HCT116 (cell line): ENCODE measurements around the gene HMGXB3. TPM values are rescaled to one million over a fixed set of nuclear protein-coding genes. Genes with fewer than 3 reads are reported as not detected.

Experiments
- ATAC-seq: fragments of 200-7000 bp; cut with Tn5 transposase; 2 replicates; pipeline ENCODE4 v1.9.1; 2020; ENCODE audit warnings: mild to moderate bottlenecking, moderate library complexity
- BruUV-seq: library from RNA; stranded (reverse); fragments of 400-500 nt; replicated peaks from 2 replicates; lab custom pipeline; 2021; lab: Mats Ljungman, UMichigan
- CTCF ChIA-PET: fragments of 300-600 bp; sonication (Branson Sonifier 250); formaldehyde crosslinking; loops from one replicate; lab custom pipeline; 2021; ENCODE audit warnings: antibody characterized with exemption; lab: Charles Lee
- POLR2A ChIA-PET: fragments of 300-600, 350-600 bp; sonication (Branson Sonifier 250); formaldehyde crosslinking; loops from one replicate; lab custom pipeline; 2021; ENCODE audit warnings: antibody characterized with exemption; lab: Charles Lee
- RAD21 ChIA-PET, 2 experiments: fragments of 300-600 bp; sonication (Branson Sonifier 250); formaldehyde crosslinking; loops; one replicate each; lab custom pipeline; 2023; ENCODE audit warnings: low total read pairs in 2 of 2; ENCODE audit not compliant: uncharacterized antibody in 2 of 2, unreplicated experiment in 2 of 2, low non-redundant PET in 1 of 2; lab: Charles Lee
- DNase-seq: peaks from one replicate; pipeline ENCODE4 v3.0.0-alpha.2; 2010; ENCODE audit warnings: low read depth, low spot score
- H2AFZ ChIP-seq: fragments of 200-600 bp; shearing (Covaris generic), sonication (generic); 2 replicates; pipeline ENCODE4 v1.6.1; 2017; ENCODE audit warnings: low read depth, mixed run types, mixed read lengths, antibody characterized with exemption, low read length; ENCODE audit not compliant: poor library complexity, severe bottlenecking
- H3K27ac ChIP-seq: 2 replicates; pipeline ENCODE4 v1.5.1; 2012; ENCODE audit warnings: low read depth, low read length
- H3K27me3 ChIP-seq: fragments of 200-600 bp; sonication (generic); 2 replicates; pipeline ENCODE4 v1.6.1; 2016; ENCODE audit warnings: mixed run types, low read length, mixed read lengths; ENCODE audit not compliant: insufficient read depth
- H3K36me3 ChIP-seq, 2 experiments: fragments of 200-500 bp in 1 of 2; fragments of 200-600 bp in 1 of 2; sonication (Bioruptor generic) in 1 of 2; sonication (generic) in 1 of 2; 2 replicates each; pipeline versions ENCODE4 v1.5.1 to v1.6.1; 2014 to 2016; ENCODE audit warnings: low read length in 2 of 2, inconsistent platforms in 1 of 2, mixed read lengths in 1 of 2, mixed run types in 1 of 2; ENCODE audit not compliant: insufficient read depth in 2 of 2, control insufficient read depth in 1 of 2
- H3K4me1 ChIP-seq, 2 experiments: fragments of 200-600 bp in 1 of 2; sonication (generic) in 1 of 2; 2 replicates each; pipeline versions ENCODE4 v1.5.1 to v1.6.1; 2012 to 2017; ENCODE audit warnings: low read length in 2 of 2, inconsistent platforms in 1 of 2, mild to moderate bottlenecking in 1 of 2, mixed read lengths in 1 of 2, mixed run types in 1 of 2, moderate library complexity in 1 of 2; ENCODE audit not compliant: insufficient read depth in 2 of 2, control insufficient read depth in 1 of 2
- H3K4me2 ChIP-seq: fragments of 200-600 bp; sonication (generic); 2 replicates; pipeline ENCODE4 v1.6.1; 2017; ENCODE audit warnings: mixed run types, low read length, mixed read lengths
- H3K4me3 ChIP-seq, 2 experiments: fragments of 200-600 bp in 1 of 2; sonication (generic) in 1 of 2; replicated peaks in 1 of 2; 2 replicates each; pipeline ENCODE4 v1.5.1; 2011 to 2016; ENCODE audit warnings: low read length in 2 of 2, control low read depth in 1 of 2, low read depth in 1 of 2, mild to moderate bottlenecking in 1 of 2, mixed read lengths in 1 of 2, mixed run types in 1 of 2
- H3K79me2 ChIP-seq: fragments of 200-600 bp; sonication (generic); 2 replicates; pipeline ENCODE4 v1.6.1; 2017; ENCODE audit warnings: mild to moderate bottlenecking, mixed run types, low read length, moderate library complexity, mixed read lengths; ENCODE audit not compliant: insufficient read depth
- H3K9ac ChIP-seq: fragments of 200-600 bp; sonication (generic); 2 replicates; pipeline ENCODE4 v1.6.1; 2016; ENCODE audit warnings: low read length, mixed read lengths
- H3K9me2 ChIP-seq: fragments of 200-600 bp; sonication (generic), shearing (Covaris generic); 2 replicates; pipeline ENCODE4 v1.6.1; 2017; ENCODE audit warnings: mixed run types, mild to moderate bottlenecking, moderate library complexity; ENCODE audit not compliant: insufficient read depth
- H3K9me3 ChIP-seq, 2 experiments: fragments of 200-500 bp in 1 of 2; fragments of 200-600 bp in 1 of 2; sonication (Bioruptor generic) in 1 of 2; sonication (generic) in 1 of 2; 2 replicates each; pipeline ENCODE4 v1.6.1; 2014 to 2017; ENCODE audit warnings: low read length in 2 of 2, mixed read lengths in 2 of 2, inconsistent platforms in 1 of 2, low read depth in 1 of 2, mild to moderate bottlenecking in 1 of 2, mixed run types in 1 of 2, moderate library complexity in 1 of 2; ENCODE audit not compliant: control insufficient read depth in 1 of 2, insufficient read depth in 1 of 2
- H4K20me1 ChIP-seq: fragments of 200-600 bp; sonication (generic), shearing (Covaris generic); 2 replicates; pipeline ENCODE4 v1.6.1; 2017; ENCODE audit warnings: mixed run types, mild to moderate bottlenecking, moderate library complexity; ENCODE audit not compliant: insufficient read depth
- ATF3 ChIP-seq: IDR thresholded peaks from 2 replicates; pipeline ENCODE4 v1.6.1; 2012
- CEBPB ChIP-seq: IDR thresholded peaks from 2 replicates; pipeline ENCODE4 v1.6.1; 2012; ENCODE audit warnings: low read depth
- EGR1 ChIP-seq: IDR thresholded peaks from 2 replicates; pipeline ENCODE4 v1.6.1; 2012; ENCODE audit warnings: low read depth
- ELF1 ChIP-seq: IDR thresholded peaks from 2 replicates; pipeline ENCODE4 v1.6.1; 2012; ENCODE audit warnings: low read depth, borderline replicate concordance
- EZH2 ChIP-seq: fragments of 200-600 bp; sonication (generic); IDR thresholded peaks from 2 replicates; pipeline ENCODE4 v1.6.1; 2017; ENCODE audit warnings: antibody characterized with exemption, mixed run types
- POLR2A ChIP-seq: IDR thresholded peaks from 2 replicates; pipeline ENCODE4 v1.7.0; 2011; ENCODE audit warnings: borderline replicate concordance; ENCODE audit not compliant: insufficient read depth, insufficient read length; ENCODE audit errors: extremely low read depth
- POLR2AphosphoS5 ChIP-seq: IDR thresholded peaks from 2 replicates; pipeline ENCODE4 v1.6.1; 2011; ENCODE audit warnings: mild to moderate bottlenecking, low read depth, low read length, moderate library complexity
- SIN3A ChIP-seq: IDR thresholded peaks from 2 replicates; pipeline ENCODE4 v1.6.1; 2012; ENCODE audit warnings: low read depth
- SP1 ChIP-seq: IDR thresholded peaks from 2 replicates; pipeline ENCODE4 v1.6.1; 2012; ENCODE audit warnings: low read depth
- SRF ChIP-seq: IDR thresholded peaks from 2 replicates; pipeline ENCODE4 v1.6.1; 2012; ENCODE audit warnings: low read depth
- TCF7L2 ChIP-seq: IDR thresholded peaks from 2 replicates; pipeline ENCODE4 v1.7.0; 2011; ENCODE audit warnings: borderline replicate concordance, inconsistent platforms; ENCODE audit not compliant: insufficient read depth, insufficient read length; ENCODE audit errors: extremely low read depth
- ZFX ChIP-seq: fragments of 450-650 bp; IDR thresholded peaks from 2 replicates; pipeline ENCODE4 v1.6.1; 2017
- intact Hi-C: fragments of 100-400 bp; cut with micrococcal nuclease; formaldehyde crosslinking; loops from 2 replicates; pipeline ENCODE4 v1.10.0; 2022
- total RNA-seq: library from RNA; stranded (reverse); gene quantifications from one replicate; pipeline ENCODE4 v1.2.1, GENCODE V29; 2021; ENCODE audit not compliant: unreplicated experiment

Gene HMGXB3
- total RNA-seq, 1 experiment from 2014 or later = 41.8 TPM

GRCh38 chr5:150065886-150066285, 65.3 kb downstream of the HMGXB3 start:
- Histone ChIP-seq H3K4me1 (peaks cover 0 to 3% of the 10 kb centered on the region in 2 experiments; a peak in 1 of 4 replicates), H3K9me2 (no peaks in the 10 kb centered on the region), H3K4me3 (no peak overlapping the region), H4K20me1 (no peaks in the 10 kb centered on the region), H3K9ac (no peak overlapping the region), H3K36me3 (no peaks in the 10 kb centered on the region), H3K27me3 (no peaks in the 10 kb centered on the region), H3K79me2 (no peaks in the 10 kb centered on the region), H3K27ac (no peak overlapping the region)
- ChIA-PET CTCF (interaction anchor here (1.0 kb wide), 1 partner anchor 10 kb away, joined by 3 read pairs; no protein-coding TSS in a partner anchor), RAD21 (no interaction called here), POLR2A (no interaction called here)
- ATAC-seq (no peak), DNase-seq (no peak)
- no TSS peak for BruUV-seq
- intact Hi-C loops = no loop called here
- TF ChIP-seq CEBPB (no peak), POLR2A (no peak), EZH2 (no peak), TCF7L2 (no peak), SP1 (no peak), EGR1 (no peak), ELF1 (no peak), ATF3 (no peak), SRF (no peak), SIN3A (no peak), POLR2AphosphoS5 (no peak), ZFX (no peak)
- TF ChIP-seq, all 23 proteins: peak for 0
- Histone ChIP-seq H2AFZ (no peak overlapping the region), H3K4me2 (no peak overlapping the region), H3K9me3 (no peaks in the 10 kb centered on the region)

- BruUV-seq = no TSS peak
- H3K27ac ChIP-seq = no peak overlapping the region
- H3K27me3 ChIP-seq = no peaks in the 10 kb centered on the region
- RAD21 ChIA-PET = no interaction called here
- DNase-seq (no peak), ATAC-seq (no peak)
- no peak overlapping the region for H2AFZ ChIP-seq
- no peak overlapping the region for H3K4me2 ChIP-seq
- no peak overlapping the region for H3K4me3 ChIP-seq
- H3K79me2 ChIP-seq = no peaks in the 10 kb centered on the region
- H3K9me3 ChIP-seq = no peaks in the 10 kb centered on the region
- POLR2A ChIA-PET = no interaction called here
- no peaks in the 10 kb centered on the region for H3K9me2 ChIP-seq
- H3K4me1 ChIP-seq = peaks cover 0 to 3% of the 10 kb centered on the region in 2 experiments; a peak in 1 of 4 replicates
- no peaks in the 10 kb centered on the region for H4K20me1 ChIP-seq
- CTCF ChIA-PET = no interaction called here
- no peaks in the 10 kb centered on the region for H3K36me3 ChIP-seq
- no peak for TF ChIP-seq CEBPB
- H3K9ac ChIP-seq = no peak overlapping the region
- intact Hi-C loops = no loop called here
Measured at GRCh38 chr5:150066436-150066835, 65.9 kb downstream of the HMGXB3 start.
